Calu3 (cell line): ENCODE results near the gene CLK3. TPM values are rescaled to one million over a fixed set of nuclear protein-coding genes. Genes with fewer than 3 reads are reported as not detected.

Source experiments
- BruUV-seq: library from RNA; stranded (reverse); fragments of 400-500 nt; replicated peaks from 2 replicates; lab custom pipeline; 2021; lab: Mats Ljungman, UMichigan
- CTCF ChIA-PET: fragments of 300-600 bp; sonication (Branson Sonifier 250); formaldehyde crosslinking; loops from one replicate; lab custom pipeline; 2022; ENCODE audit warnings: antibody characterized with exemption; lab: Charles Lee
- DNase-seq: peaks from one replicate; pipeline ENCODE4 v3.0.0; 2022
- H3K27ac Mint-ChIP-seq: one replicate; pipeline ENCODE4 v1.8.0; 2022; ENCODE audit warnings: mixed read lengths; ENCODE audit not compliant: unreplicated experiment
- H3K27me3 Mint-ChIP-seq: one replicate; pipeline ENCODE4 v1.8.0; 2022; ENCODE audit warnings: mixed read lengths; ENCODE audit not compliant: unreplicated experiment
- H3K36me3 Mint-ChIP-seq: one replicate; pipeline ENCODE4 v1.8.0; 2022; ENCODE audit warnings: mild to moderate bottlenecking, moderate library complexity, mixed read lengths; ENCODE audit not compliant: insufficient read depth, unreplicated experiment
- H3K4me1 Mint-ChIP-seq: one replicate; pipeline ENCODE4 v1.8.0; 2022; ENCODE audit warnings: mild to moderate bottlenecking, low read depth, mixed read lengths; ENCODE audit not compliant: unreplicated experiment
- H3K4me3 Mint-ChIP-seq: one replicate; pipeline ENCODE4 v1.8.0; 2022; ENCODE audit warnings: mild to moderate bottlenecking, low read depth, moderate library complexity, mixed read lengths; ENCODE audit not compliant: unreplicated experiment
- H3K9me3 Mint-ChIP-seq: one replicate; pipeline ENCODE4 v1.8.0; 2022; ENCODE audit warnings: low read depth, mixed read lengths; ENCODE audit not compliant: unreplicated experiment
- intact Hi-C: fragments of 100-400 bp; cut with micrococcal nuclease; formaldehyde crosslinking; loops from one replicate; pipeline ENCODE4 v1.10.0; 2022; ENCODE audit not compliant: unreplicated experiment
- total RNA-seq: library from RNA; stranded (reverse); gene quantifications from 2 replicates; pipeline ENCODE4 v1.2.3, GENCODE V29; 2022
- TF ChIP-seq, protein P1 (sequence below): fragments of 200-600 bp; IDR thresholded peaks from one replicate; pipeline ENCODE4 v1.8.0; 2022; ENCODE audit warnings: antibody characterized with exemption; ENCODE audit not compliant: unreplicated experiment

CLK3 gene
- total RNA-seq, 1 experiment from 2014 or later: 93.5 TPM

- H3K36me3 Mint-ChIP-seq: peaks cover 31% of the 10 kb centered on the region
- DNase-seq: no peak
- BruUV-seq: no TSS peak
- H3K27me3 Mint-ChIP-seq: peaks cover 68% of the 10 kb centered on the region
- TF ChIP-seq, protein P1, sequence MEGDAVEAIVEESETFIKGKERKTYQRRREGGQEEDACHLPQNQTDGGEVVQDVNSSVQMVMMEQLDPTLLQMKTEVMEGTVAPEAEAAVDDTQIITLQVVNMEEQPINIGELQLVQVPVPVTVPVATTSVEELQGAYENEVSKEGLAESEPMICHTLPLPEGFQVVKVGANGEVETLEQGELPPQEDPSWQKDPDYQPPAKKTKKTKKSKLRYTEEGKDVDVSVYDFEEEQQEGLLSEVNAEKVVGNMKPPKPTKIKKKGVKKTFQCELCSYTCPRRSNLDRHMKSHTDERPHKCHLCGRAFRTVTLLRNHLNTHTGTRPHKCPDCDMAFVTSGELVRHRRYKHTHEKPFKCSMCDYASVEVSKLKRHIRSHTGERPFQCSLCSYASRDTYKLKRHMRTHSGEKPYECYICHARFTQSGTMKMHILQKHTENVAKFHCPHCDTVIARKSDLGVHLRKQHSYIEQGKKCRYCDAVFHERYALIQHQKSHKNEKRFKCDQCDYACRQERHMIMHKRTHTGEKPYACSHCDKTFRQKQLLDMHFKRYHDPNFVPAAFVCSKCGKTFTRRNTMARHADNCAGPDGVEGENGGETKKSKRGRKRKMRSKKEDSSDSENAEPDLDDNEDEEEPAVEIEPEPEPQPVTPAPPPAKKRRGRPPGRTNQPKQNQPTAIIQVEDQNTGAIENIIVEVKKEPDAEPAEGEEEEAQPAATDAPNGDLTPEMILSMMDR: no peak
- intact Hi-C loops: loop anchor here (5.0 kb wide), 1 partner anchor 65 kb away; no protein-coding TSS in a partner anchor
- H3K9me3 Mint-ChIP-seq: no peaks in the 10 kb centered on the region
- H3K4me3 Mint-ChIP-seq: no peak overlapping the region
- CTCF ChIA-PET: interaction anchor here (1.4 kb wide), 1 partner anchor 10 kb away, joined by 3 read pairs; no protein-coding TSS in a partner anchor
- no peak overlapping the region for H3K27ac Mint-ChIP-seq
- peaks cover 2% of the 10 kb centered on the region for H3K4me1 Mint-ChIP-seq
Measured at GRCh38 chr15:74611834-74612233, 3.8 kb upstream of the CLK3 start.

GRCh38 chr15:74612677-74613076, 3.0 kb upstream of the CLK3 start:
- Mint-ChIP-seq H3K9me3 (no peaks in the 10 kb centered on the region), H3K36me3 (peaks cover 35% of the 10 kb centered on the region), H3K4me3 (no peak overlapping the region), H3K27me3 (peaks cover 60% of the 10 kb centered on the region), H3K4me1 (peaks cover 10% of the 10 kb centered on the region), H3K27ac (no peak overlapping the region)
- no peak for DNase-seq
- intact Hi-C loops: loop anchor here (5.0 kb wide), 1 partner anchor 65 kb away; no protein-coding TSS in a partner anchor
- TF ChIP-seq, protein P1: no peak
- BruUV-seq: no TSS peak
- CTCF ChIA-PET: no interaction called here

GRCh38 chr15:74613089-74613952, 2.3 kb upstream of the CLK3 start:
- intact Hi-C loops: loop anchor here (5.0 kb wide), 1 partner anchor 66 kb away; no protein-coding TSS in a partner anchor
- DNase-seq: no peak
- Mint-ChIP-seq H3K9me3 (no peaks in the 10 kb centered on the region), H3K36me3 (peaks cover 35% of the 10 kb centered on the region), H3K27ac (no peak overlapping the region), H3K4me1 (peaks cover 17% of the 10 kb centered on the region), H3K4me3 (no peak overlapping the region), H3K27me3 (peaks cover 53% of the 10 kb centered on the region)
- BruUV-seq: no TSS peak
- TF ChIP-seq, protein P1: no peak
- CTCF ChIA-PET: interaction anchor here (0.5 to 1.0 kb wide), 2 partner anchors 67 to 685 kb away, joined by 3 to 6 read pairs; no protein-coding TSS in a partner anchor

DNA sequence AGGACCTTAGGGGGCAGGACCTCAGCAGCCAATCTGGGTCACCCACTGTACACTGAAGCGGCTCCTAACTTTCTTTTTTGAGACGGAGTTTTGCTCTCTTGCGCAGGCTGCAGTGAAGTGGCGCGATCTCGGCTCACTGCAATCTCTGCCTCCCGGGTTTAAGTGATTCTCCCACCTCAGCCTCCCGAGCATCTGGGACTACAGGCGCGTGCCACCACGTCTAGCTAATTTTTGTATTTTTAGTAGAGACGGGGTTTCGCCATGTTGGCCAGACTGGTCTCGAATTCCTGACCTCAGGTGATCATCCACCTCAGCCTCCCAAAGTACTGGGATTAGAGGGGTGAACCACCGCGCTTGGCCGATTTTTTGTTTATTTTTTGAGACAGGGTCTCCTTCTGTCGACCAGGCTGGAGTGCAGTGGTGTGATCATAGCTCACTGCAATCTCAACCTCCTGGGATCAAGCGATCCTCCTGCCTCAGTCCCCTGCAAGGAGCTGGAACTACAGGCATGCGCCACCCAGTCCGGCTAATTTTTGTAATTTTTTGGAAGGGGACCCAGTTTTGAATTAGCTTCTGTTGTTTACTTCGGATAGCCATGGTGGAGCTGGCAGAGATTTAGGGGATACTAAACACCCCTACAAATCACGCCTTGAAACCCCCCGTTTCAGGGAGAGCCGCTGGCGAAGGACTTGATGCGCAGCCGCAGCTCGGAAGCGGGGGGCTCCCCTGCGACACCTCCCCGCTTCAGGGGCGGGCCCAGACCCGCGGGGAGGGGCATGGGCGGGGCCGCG, 1.5 kb upstream of the CLK3 start:
- peaks cover 45% of the 10 kb centered on the region for H3K27me3 Mint-ChIP-seq
- intact Hi-C loops: loop anchor here (5.0 kb wide), 1 partner anchor 67 kb away; no protein-coding TSS in a partner anchor

More for the DNA sequence above, 1.5 kb upstream of the CLK3 start:
- BruUV-seq: no TSS peak
- CTCF ChIA-PET: interaction anchor here (0.5 to 1.0 kb wide), 3 partner anchors 66 to 631 kb away, joined by 3 to 6 read pairs (median 3); no protein-coding TSS in a partner anchor
- Mint-ChIP-seq H3K4me1 (peaks cover 18% of the 10 kb centered on the region), H3K4me3 (peak overlapping the region; percentile 86), H3K27ac (peak overlapping the region; percentile 67), H3K9me3 (no peaks in the 10 kb centered on the region), H3K36me3 (peaks cover 36% of the 10 kb centered on the region)
- TF ChIP-seq, protein P1: no peak
- DNase-seq: no peak
